SJSA1 (cell line): ENCODE results near the gene NFYB. TPM values are rescaled to one million over a fixed set of nuclear protein-coding genes. Genes with fewer than 3 reads are reported as not detected.
A peak's percentile ranks its signal among the peaks of the same experiment; 100 is the strongest.

Experiments
- DNase-seq, 2 experiments: peaks; one replicate each; pipeline ENCODE4 v3.0.0-alpha.2; 2015 to 2020; ENCODE audit warnings: low spot score in 2 of 2, low read depth in 1 of 2
- H3K27ac ChIP-seq: fragments of 250-450 bp; sonication (Bioruptor Pico); 2 replicates; pipeline ENCODE4 v1.5.1; 2020; ENCODE audit warnings: mild to moderate bottlenecking, moderate library complexity
- H3K27me3 ChIP-seq: fragments of 250-450 bp; sonication (Bioruptor Pico); replicated peaks from 2 replicates; pipeline ENCODE4 v1.5.1; 2020; ENCODE audit warnings: mild to moderate bottlenecking, moderate library complexity
- H3K36me3 ChIP-seq: fragments of 250-450 bp; sonication (Bioruptor Pico); 2 replicates; pipeline ENCODE4 v1.5.1; 2020; ENCODE audit warnings: mild to moderate bottlenecking
- H3K4me1 ChIP-seq: fragments of 250-450 bp; sonication (Bioruptor Pico); replicated peaks from 2 replicates; pipeline ENCODE4 v1.6.1; 2021; ENCODE audit warnings: mild to moderate bottlenecking
- H3K4me3 ChIP-seq: fragments of 250-450 bp; sonication (Bioruptor Pico); 2 replicates; pipeline ENCODE4 v1.5.1; 2020; ENCODE audit warnings: mild to moderate bottlenecking
- H3K9me3 ChIP-seq: fragments of 250-450 bp; sonication (Bioruptor Pico); replicated peaks from 2 replicates; pipeline ENCODE4 v1.5.1; 2020; ENCODE audit warnings: mild to moderate bottlenecking
- total RNA-seq: library from RNA; depleted of rRNA; stranded (reverse); fragments of >200 nt; shearing (Covaris generic); gene quantifications from 2 replicates; pipeline ENCODE4 v1.2.3, GENCODE V29; 2014; rRNA removed

The NFYB gene
- total RNA-seq, 1 experiment from 2014 or later: 29.5 TPM

DNA sequence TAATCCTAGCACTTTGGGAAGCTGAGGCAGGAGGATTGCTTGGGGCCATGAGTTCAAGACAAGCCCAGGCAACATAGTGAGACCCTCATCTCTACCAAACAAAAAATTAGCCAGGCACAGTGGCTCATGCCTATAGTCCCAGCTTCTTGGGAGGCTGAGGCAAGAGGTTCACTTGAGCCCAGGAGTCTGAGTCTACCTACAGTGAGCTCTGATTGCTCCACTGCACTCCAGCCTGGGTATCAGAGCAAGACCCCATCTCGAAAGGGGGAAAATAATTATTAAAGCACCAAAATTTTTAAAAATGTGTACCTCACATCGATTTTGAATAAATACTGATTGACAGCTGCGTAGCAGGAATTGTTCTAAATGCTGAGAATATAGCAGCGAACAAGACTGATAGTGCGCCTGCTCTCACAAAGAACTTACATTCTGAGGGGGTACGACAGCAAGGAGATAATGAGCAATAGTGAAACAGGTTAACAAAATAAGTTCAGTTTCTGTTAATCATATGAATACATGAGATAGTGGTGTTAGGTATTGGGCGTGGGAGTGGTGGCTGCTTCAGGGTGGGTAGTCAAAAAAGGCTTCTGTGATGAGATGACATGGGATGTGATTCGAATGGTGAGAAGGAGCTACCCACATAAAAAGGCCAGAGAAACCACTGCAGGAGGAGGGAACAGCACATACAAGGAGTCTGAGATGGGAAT, 54.1 kb downstream of the NFYB start:
- no peak for DNase-seq
- H3K9me3 ChIP-seq: no peaks in the 10 kb centered on the region
- H3K4me3 ChIP-seq: no peak overlapping the region
- no peaks in the 10 kb centered on the region for H3K27me3 ChIP-seq
- H3K36me3 ChIP-seq: peaks cover 64% of the 10 kb centered on the region
- H3K27ac ChIP-seq: no peak overlapping the region
- H3K4me1 ChIP-seq: no peaks in the 10 kb centered on the region

DNA sequence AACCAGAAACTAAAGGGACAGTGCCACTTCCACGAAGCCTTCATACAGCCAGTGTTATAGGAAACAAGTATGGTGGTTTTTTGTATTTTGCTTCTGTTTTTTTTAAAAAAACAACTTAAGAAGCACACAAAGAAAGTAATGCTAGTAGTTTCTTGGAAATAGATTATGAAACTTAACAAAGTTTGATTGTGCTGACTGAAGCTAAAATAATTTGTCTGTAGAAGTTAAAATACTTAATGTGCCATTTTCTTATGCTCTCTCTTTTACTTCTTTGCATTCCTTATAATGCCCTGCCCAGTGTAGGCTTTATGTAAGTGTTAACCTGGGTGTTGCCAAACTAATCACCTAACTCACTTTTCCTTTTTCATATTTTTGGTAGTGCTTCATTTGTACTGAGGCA, 57.2 kb downstream of the NFYB start:
- Histone ChIP-seq H3K27me3 (no peaks in the 10 kb centered on the region), H3K4me3 (no peak overlapping the region), H3K27ac (no peak overlapping the region), H3K36me3 (peaks cover 63% of the 10 kb centered on the region), H3K9me3 (no peaks in the 10 kb centered on the region), H3K4me1 (no peaks in the 10 kb centered on the region)
- no peak for DNase-seq

DNA sequence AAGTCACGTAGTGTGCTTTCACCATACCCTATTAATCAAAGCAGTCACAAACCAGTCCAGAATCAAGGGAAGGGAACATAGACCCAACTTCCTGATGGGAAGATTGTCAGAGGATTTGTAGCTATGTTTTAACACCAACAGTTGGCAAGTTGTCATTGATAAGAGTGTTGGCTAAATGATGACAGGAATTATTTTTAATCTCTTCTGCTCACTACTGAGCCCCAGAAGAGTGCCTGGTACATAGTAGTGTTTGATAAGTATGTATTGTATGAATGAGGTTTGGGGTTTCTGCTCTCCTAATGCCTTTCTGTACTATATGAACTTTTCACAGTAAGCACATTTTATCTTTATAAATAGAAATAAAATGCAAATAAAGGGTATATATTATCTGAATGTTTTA, 59.0 kb downstream of the NFYB start:
- peaks cover 63% of the 10 kb centered on the region for H3K36me3 ChIP-seq
- DNase-seq: no peak
- no peak overlapping the region for H3K27ac ChIP-seq
- H3K4me3 ChIP-seq: no peak overlapping the region
- no peaks in the 10 kb centered on the region for H3K27me3 ChIP-seq
- no peaks in the 10 kb centered on the region for H3K4me1 ChIP-seq
- H3K9me3 ChIP-seq: no peaks in the 10 kb centered on the region

DNA sequence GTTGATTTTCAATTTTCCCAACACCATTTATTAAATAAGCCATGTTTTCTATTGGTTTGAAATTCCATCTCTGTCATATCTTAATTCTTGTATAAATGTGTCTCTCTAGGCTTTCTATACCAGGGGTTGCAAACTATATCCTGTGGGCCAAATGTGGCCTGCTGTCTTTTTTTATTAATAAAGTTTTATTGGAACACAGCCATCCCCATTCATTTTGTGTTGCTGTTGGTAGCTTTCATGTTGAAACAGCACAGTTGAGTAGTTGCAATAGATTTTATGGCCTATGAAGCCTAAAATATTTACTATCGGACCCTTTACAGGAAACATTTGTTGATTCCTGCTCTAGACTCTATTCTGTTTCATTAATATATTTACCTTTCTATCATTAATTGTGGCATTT, 64.3 kb downstream of the NFYB start:
- Histone ChIP-seq H3K36me3 (peaks cover 55% of the 10 kb centered on the region), H3K4me3 (no peak overlapping the region), H3K27me3 (no peaks in the 10 kb centered on the region), H3K27ac (no peak overlapping the region), H3K9me3 (no peaks in the 10 kb centered on the region), H3K4me1 (peaks cover 9% of the 10 kb centered on the region)
- DNase-seq: no peak

DNA sequence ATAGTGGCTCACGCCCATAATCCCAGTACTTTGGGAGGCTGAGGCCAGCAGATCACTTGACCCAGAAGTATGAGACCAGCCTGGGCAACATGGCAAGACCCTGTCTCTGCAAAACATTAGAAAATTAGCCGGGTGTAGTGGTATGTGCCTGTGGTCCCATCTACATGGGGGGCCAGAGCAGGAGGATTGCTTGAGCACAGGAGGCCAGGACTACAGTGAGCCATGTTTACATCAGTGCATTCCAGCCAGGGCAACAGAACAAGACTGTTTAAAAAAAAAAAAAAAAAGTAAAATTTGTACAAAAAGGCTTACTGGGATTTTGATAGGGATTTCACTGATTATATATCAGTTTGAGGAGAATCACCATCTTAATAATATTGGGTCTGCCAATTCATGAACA, 65.9 kb downstream of the NFYB start:
- peak; percentile 27 to 61 for DNase-seq
- Histone ChIP-seq H3K27me3 (no peaks in the 10 kb centered on the region), H3K36me3 (peaks cover 63% of the 10 kb centered on the region), H3K4me3 (no peak overlapping the region), H3K9me3 (no peaks in the 10 kb centered on the region), H3K4me1 (peaks cover 9% of the 10 kb centered on the region), H3K27ac (no peak overlapping the region)

Other genes with a start within 250 kb of the NFYB start
- 682 and 975 TPM in 2 replicates for gene HSP90B1, start 207.8 kb downstream of the NFYB start, total RNA-seq
- gene TDG, start 172.3 kb downstream of the NFYB start, total RNA-seq: 67.9 and 72.6 TPM in 2 replicates
- gene GLT8D2, start 88.0 kb downstream of the NFYB start, total RNA-seq: 40.1 and 47.6 TPM in 2 replicates
- 27.0 and 29.8 TPM in 2 replicates for gene HCFC2, start 73.7 kb downstream of the NFYB start, total RNA-seq
- 294 and 378 TPM in 2 replicates for gene TXNRD1, start 77.6 kb upstream of the NFYB start, total RNA-seq
- gene EID3, start 165.5 kb upstream of the NFYB start, total RNA-seq: 2.1 and 4.8 TPM in 2 replicates